H7 (cell line): Measurements from ENCODE around the gene UBASH3A. TPM values are rescaled to one million over a fixed set of nuclear protein-coding genes. Genes with fewer than 3 reads are reported as not detected.

Source experiments
- DNase-seq: peaks from one replicate; pipeline ENCODE4 v3.0.0; 2012
- H3K27me3 ChIP-seq: 2 replicates; pipeline ENCODE4 v1.6.0; 2011; ENCODE audit warnings: mild to moderate bottlenecking, low read length; ENCODE audit not compliant: control insufficient read depth, insufficient read depth
- H3K36me3 ChIP-seq: replicated peaks from 2 replicates; pipeline ENCODE4 v1.5.1; 2011; ENCODE audit warnings: low read length; ENCODE audit not compliant: control insufficient read depth, insufficient read depth
- H3K4me3 ChIP-seq: 2 replicates; pipeline ENCODE4 v1.5.1; 2011; ENCODE audit warnings: low read depth, mild to moderate bottlenecking, control low read depth, low read length, moderate library complexity; ENCODE audit not compliant: insufficient read depth
- total RNA-seq: library from RNA; depleted of rRNA; stranded (reverse); fragments of >200 nt; shearing (Covaris generic); gene quantifications from 2 replicates; pipeline ENCODE4 v1.2.3, GENCODE V29; 2014

The UBASH3A gene
- total RNA-seq, 1 experiment from 2014 or later: not detected

- Histone ChIP-seq H3K4me3 (no peak overlapping the region), H3K36me3 (no peaks in the 10 kb centered on the region)
Observed at GRCh38 chr21:42391297-42391696, 12.4 kb upstream of the UBASH3A start.

GRCh38 chr21:42392731-42393442 lies 10.8 kb upstream of the UBASH3A start:
- Histone ChIP-seq H3K4me3 (no peak overlapping the region), H3K27me3 (no peaks in the 10 kb centered on the region), H3K36me3 (no peaks in the 10 kb centered on the region)
- no peak for DNase-seq

More at GRCh38 chr21:42391297-42391696, 12.4 kb upstream of the UBASH3A start:
- DNase-seq: no peak
- H3K27me3 ChIP-seq: no peaks in the 10 kb centered on the region

DNA sequence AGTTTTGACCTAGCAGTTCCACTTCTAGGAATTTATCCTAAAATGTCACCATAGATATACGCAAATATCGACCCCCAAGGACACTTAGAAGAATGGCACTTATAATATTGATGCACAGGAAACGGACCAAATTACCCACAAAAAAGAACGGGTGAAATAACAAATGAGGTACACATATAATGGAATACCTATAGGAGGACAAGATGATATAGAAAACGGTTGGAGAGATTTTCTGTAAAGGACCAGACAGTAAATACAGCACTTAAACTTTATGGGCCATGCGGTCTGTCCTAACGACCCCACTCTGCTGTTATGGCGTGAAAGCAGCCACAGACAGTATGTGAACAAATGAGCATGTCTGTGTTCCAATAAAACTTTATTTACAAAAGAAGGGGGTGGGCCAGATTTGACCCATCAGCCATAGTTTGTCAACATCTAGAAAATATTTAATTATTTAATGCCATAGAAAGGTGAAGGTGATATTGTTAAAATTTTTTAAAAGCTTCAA lies 10.2 kb upstream of the UBASH3A start:
- H3K36me3 ChIP-seq: no peaks in the 10 kb centered on the region
- H3K4me3 ChIP-seq: no peak overlapping the region
- no peaks in the 10 kb centered on the region for H3K27me3 ChIP-seq
- no peak for DNase-seq

- Histone ChIP-seq H3K36me3 (no peaks in the 10 kb centered on the region), H3K4me3 (no peak overlapping the region), H3K27me3 (no peaks in the 10 kb centered on the region)
- DNase-seq: no peak
Observed at GRCh38 chr21:42395302-42395701, 8.4 kb upstream of the UBASH3A start.

DNA sequence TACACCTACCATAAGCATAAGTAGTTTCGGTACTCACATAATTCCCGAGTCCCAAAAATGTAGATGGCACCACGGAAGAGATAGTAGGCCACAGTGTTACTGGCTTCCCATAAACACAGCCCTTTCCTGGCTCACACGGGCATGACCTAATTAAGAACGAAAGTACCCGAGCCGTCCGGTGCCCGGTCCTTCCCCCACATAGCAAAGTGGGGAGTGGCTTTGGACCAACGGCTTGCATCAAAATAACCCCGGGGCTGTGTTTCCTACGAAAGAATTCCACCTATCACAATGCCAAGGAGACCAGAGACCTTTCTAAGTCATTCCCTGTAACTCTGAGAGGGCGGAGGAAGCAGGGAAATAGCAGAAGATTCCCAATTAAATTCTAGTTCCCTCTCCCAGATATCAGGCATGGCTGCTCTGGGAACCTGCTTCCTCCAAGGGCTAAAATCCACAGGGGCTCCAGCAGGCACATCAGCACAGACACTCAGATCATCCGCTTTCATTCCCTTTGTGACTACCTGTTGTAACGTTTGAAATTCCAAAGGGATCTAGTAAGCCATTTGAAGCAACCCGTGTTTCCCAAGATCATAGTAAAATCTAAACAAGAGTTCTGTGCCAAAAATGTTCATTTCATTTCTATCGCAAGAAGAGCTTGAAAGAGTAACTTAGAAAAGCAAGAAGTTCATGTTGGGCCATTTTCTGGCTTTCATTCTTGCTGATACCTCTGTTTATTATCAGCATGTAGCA lies 7.6 kb upstream of the UBASH3A start, which contains the start of gene TMPRSS3:
TSS of gene TMPRSS3 (minus strand) at position 148 of the 747 bp plus-strand sequence. CDS start 635 bp downstream, outside the sequence.
- Histone ChIP-seq H3K36me3 (no peaks in the 10 kb centered on the region), H3K4me3 (no peak within 1 kb of the TSS), H3K27me3 (no peaks in the 10 kb centered on the region)
- no peak for DNase-seq

DNA sequence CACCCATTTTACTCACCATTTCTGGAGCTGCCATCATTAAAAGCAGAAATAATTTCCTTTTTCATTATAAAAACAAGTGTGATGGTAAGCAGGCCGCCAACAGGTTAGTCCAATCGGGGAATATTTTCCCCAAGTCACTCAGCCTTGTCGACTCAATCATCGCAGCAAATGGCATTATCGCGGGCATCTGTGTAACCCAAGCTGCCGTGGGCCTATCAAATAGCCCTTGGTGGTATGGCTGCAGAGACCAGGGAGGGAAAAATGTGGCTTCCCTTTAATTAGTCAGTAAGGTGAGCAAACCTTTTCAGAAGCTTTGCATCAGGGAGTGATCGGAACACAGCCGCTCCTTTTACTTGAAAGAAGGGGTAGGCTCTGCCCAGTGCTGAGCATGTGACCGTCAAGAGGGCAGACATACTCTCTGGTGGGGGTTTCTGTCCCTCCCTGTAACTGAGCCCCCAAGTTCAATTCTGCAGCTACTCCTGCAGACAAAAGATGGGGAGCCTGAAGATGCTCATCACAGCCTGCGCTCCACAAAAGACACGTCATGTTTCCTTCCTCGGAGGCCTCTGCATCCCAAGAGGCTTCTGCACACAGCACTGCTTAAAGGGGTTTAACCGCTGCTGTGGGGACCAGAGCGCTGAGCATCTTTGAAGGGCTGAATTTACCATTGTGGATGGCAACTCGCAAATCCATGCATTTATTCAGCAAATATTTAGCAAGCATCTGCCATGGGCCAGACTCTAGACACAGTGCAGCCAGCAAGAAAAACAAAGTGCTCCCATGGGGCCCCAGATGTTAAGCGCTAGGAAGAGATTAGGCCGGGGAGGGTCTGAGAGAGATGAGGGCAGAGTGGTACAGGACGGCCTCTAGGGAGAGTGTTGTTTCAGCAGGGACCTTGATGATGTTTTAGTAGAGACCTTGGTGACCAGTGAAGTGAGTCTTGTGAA lies 6.6 kb upstream of the UBASH3A start:
- Histone ChIP-seq H3K4me3 (no peak overlapping the region), H3K27me3 (no peaks in the 10 kb centered on the region), H3K36me3 (no peaks in the 10 kb centered on the region)
- no peak for DNase-seq

DNA sequence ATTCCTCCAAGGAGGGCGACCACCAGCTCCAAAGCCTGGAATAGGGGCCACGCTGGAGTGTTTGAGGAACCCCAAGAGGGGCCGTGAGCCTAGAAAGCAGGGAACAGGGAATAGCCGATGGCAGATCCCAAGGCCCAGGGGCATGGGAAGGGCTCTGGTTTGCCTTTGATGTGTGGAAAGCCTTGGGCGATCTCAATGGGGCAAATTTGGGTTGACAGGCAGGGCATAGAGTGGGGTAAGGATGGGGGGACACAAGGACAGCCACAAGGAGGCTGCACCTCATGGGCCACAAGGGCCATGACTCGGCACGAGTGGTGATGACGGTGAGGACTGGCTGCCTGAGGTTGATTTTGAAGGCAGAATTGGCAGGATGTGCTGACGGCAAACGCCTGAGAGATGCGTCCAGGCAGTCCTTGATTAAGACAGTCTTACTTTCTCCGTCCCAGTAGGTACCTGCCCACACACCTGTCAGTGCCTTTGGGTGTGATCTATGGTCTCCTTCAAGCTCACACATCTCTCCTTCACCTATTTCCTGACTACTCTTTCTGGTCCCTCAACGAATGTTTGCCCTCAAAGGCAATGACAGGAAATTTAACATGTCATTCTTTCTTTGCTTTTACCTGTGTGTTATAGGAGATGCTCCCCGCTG lies 5.8 kb upstream of the UBASH3A start:
- Histone ChIP-seq H3K27me3 (no peaks in the 10 kb centered on the region), H3K4me3 (no peak overlapping the region), H3K36me3 (no peaks in the 10 kb centered on the region)
- no peak for DNase-seq

GRCh38 chr21:42398436-42399028 lies 5.2 kb upstream of the UBASH3A start:
- no peak for DNase-seq

DNA sequence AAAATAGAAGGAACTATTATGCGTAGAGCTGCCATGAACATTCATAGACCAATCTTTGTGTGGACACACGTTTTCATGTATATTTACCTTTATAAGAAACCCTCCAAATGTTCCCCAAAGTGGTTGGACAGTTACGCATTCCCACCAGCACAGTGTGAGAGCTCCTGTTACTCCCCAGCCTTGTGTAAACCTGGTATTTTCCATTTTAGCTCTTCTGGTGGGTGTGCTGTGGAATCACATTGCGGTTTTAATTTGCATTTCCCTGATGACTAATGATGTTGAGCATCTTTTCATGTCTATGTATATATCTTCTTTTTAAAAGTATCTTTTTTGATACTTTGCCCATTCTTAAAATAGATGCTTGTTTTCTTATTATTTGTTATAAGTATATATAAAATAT lies 3.2 kb upstream of the UBASH3A start:
- no peak overlapping the region for H3K4me3 ChIP-seq
- H3K36me3 ChIP-seq: no peaks in the 10 kb centered on the region
- DNase-seq: no peak
- H3K27me3 ChIP-seq: no peaks in the 10 kb centered on the region

More at GRCh38 chr21:42398436-42399028, 5.2 kb upstream of the UBASH3A start:
- Histone ChIP-seq H3K4me3 (no peak overlapping the region), H3K36me3 (no peaks in the 10 kb centered on the region), H3K27me3 (no peaks in the 10 kb centered on the region)

DNA sequence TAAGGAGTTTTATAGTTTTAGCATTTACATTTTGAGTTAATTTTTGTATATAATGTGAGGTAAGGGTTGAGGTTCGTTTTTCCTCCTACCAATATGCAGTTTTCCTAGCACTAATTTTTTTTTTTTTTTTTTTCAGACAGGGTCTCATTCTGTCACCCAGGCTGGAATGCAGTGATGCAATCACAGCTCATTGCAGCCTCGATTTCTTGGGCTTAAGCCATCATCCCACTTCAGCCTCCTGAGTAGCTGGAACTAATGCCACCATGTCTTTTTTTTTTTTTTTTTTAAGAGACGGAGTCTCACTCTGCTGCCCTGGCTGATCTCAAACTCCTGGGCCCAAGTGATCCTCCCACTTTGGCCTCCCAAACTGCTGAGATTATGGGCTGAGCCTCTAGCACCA lies 2.5 kb upstream of the UBASH3A start:
- no peaks in the 10 kb centered on the region for H3K27me3 ChIP-seq
- H3K4me3 ChIP-seq: no peak overlapping the region
- no peak for DNase-seq
- H3K36me3 ChIP-seq: no peaks in the 10 kb centered on the region

- no peaks in the 10 kb centered on the region for H3K36me3 ChIP-seq
Observed at GRCh38 chr21:42401820-42402251, 1.9 kb upstream of the UBASH3A start.

GRCh38 chr21:42404539-42404938 lies 837 bp downstream of the UBASH3A start:
- DNase-seq: no peak
- Histone ChIP-seq H3K36me3 (no peaks in the 10 kb centered on the region), H3K4me3 (no peak overlapping the region), H3K27me3 (no peaks in the 10 kb centered on the region)

More at GRCh38 chr21:42401820-42402251, 1.9 kb upstream of the UBASH3A start:
- DNase-seq: no peak
- no peaks in the 10 kb centered on the region for H3K27me3 ChIP-seq
- no peak overlapping the region for H3K4me3 ChIP-seq
